OCI-LY1 (cell line): ENCODE measurements around the gene TCL1B.
A peak's percentile ranks its signal among the peaks of the same experiment; 100 is the strongest.

Experiments used
- H2AFZ ChIP-seq: fragments of 200-600 bp; sonication (generic), shearing (Covaris generic); 2 replicates; pipeline ENCODE4 v1.6.0; 2014; ENCODE audit warnings: antibody characterized with exemption, mild to moderate bottlenecking, low read length
- H3F3A ChIP-seq: fragments of 200-600 bp; sonication (generic), shearing (Covaris generic); 2 replicates; pipeline ENCODE4 v1.6.0; 2014; ENCODE audit warnings: mild to moderate bottlenecking, antibody characterized with exemption, low read length, moderate library complexity; ENCODE audit not compliant: insufficient read depth
- H3K27ac ChIP-seq: fragments of 200-600 bp; sonication (generic); 2 replicates; pipeline ENCODE4 v1.5.1; 2014; ENCODE audit warnings: low read length, mixed run types, mild to moderate bottlenecking, low read depth; ENCODE audit not compliant: poor library complexity, severe bottlenecking
- H3K27me3 ChIP-seq: fragments of 200-600 bp; sonication (generic); 2 replicates; pipeline ENCODE4 v1.6.0; 2014; ENCODE audit warnings: antibody characterized with exemption, mild to moderate bottlenecking, low read length, moderate library complexity; ENCODE audit not compliant: insufficient read depth
- H3K36me3 ChIP-seq: fragments of 200-600 bp; sonication (generic); 2 replicates; pipeline ENCODE4 v1.6.1; 2014; ENCODE audit warnings: mild to moderate bottlenecking, antibody characterized with exemption, low read length, moderate library complexity, mixed read lengths; ENCODE audit not compliant: insufficient read depth
- H3K4me1 ChIP-seq: fragments of 200-600 bp; sonication (generic); 2 replicates; pipeline ENCODE4 v1.5.1; 2014; ENCODE audit warnings: mild to moderate bottlenecking, low read length, moderate library complexity; ENCODE audit not compliant: insufficient read depth, severe bottlenecking
- H3K4me2 ChIP-seq: fragments of 200-600 bp; sonication (generic), shearing (Covaris generic); 2 replicates; pipeline ENCODE4 v1.6.1; 2014; ENCODE audit warnings: low read length
- H3K4me3 ChIP-seq: fragments of 200-600 bp; sonication (generic); 2 replicates; pipeline ENCODE4 v1.5.1; 2014; ENCODE audit warnings: low read length, low read depth, mild to moderate bottlenecking, mixed read lengths; ENCODE audit not compliant: poor library complexity, severe bottlenecking
- H3K79me2 ChIP-seq: fragments of 200-600 bp; shearing (Covaris generic); 2 replicates; pipeline ENCODE4 v1.6.1; 2016; ENCODE audit warnings: mixed run types, low read length, mixed read lengths; ENCODE audit not compliant: insufficient read depth
- H3K9ac ChIP-seq: fragments of 200-600 bp; sonication (generic), shearing (Covaris generic); 2 replicates; pipeline ENCODE4 v1.6.1; 2014; ENCODE audit warnings: mild to moderate bottlenecking, low read length, mixed read lengths
- H3K9me2 ChIP-seq: fragments of 200-600 bp; sonication (generic), shearing (Covaris generic); 2 replicates; pipeline ENCODE4 v1.6.1; 2014; ENCODE audit warnings: low read depth, mild to moderate bottlenecking, low read length, mixed read lengths
- H3K9me3 ChIP-seq: fragments of 200-600 bp; shearing (Covaris generic); 2 replicates; pipeline ENCODE4 v1.6.1; 2014; ENCODE audit warnings: low read length, mixed read lengths
- H4K20me1 ChIP-seq: fragments of 200-600 bp; sonication (generic), shearing (Covaris generic); 2 replicates; pipeline ENCODE4 v1.6.0; 2016; ENCODE audit warnings: mild to moderate bottlenecking, low read length; ENCODE audit not compliant: insufficient read depth
- EZH2 ChIP-seq: fragments of 200-600 bp; sonication (generic), shearing (Covaris generic); IDR thresholded peaks from 2 replicates; pipeline ENCODE4 v1.8.0; 2017; ENCODE audit warnings: borderline replicate concordance, mixed run types, mild to moderate bottlenecking, antibody characterized with exemption, low read length, moderate library complexity, mixed read lengths
- TF ChIP-seq, protein P1 (sequence below): fragments of 200-600 bp; sonication (generic), shearing (Covaris generic); IDR thresholded peaks from 2 replicates; pipeline ENCODE4 v1.5.1; 2017; ENCODE audit warnings: mild to moderate bottlenecking, antibody characterized with exemption, low read length, moderate library complexity, mixed read lengths

Gene TCL1B

DNA sequence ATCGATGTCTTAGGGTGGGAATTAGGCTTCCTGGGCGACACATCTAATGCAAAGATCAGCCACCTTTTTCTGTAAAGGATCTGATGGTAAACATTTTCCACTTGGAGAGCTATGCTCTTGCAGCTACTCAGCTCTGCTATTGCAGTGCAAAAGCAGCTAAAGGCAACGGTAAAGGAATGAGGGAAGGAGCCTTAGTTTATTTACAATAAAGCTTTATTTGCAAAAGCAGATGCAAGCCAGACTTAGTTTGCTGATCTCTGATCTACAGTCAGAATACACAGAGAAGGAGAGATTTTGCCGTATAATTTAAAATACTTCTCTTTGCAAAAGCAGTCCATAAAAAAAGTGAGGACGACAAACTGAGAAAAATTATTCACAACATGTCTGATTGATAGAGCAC is 3.2 kb downstream of the TCL1B start:
- H3K27me3 ChIP-seq = no peaks in the 10 kb centered on the region
- peaks cover 77% of the 10 kb centered on the region for H3K36me3 ChIP-seq
- H4K20me1 ChIP-seq = no peaks in the 10 kb centered on the region
- H3K4me1 ChIP-seq = peaks cover 78% of the 10 kb centered on the region
- TF ChIP-seq, protein P1, sequence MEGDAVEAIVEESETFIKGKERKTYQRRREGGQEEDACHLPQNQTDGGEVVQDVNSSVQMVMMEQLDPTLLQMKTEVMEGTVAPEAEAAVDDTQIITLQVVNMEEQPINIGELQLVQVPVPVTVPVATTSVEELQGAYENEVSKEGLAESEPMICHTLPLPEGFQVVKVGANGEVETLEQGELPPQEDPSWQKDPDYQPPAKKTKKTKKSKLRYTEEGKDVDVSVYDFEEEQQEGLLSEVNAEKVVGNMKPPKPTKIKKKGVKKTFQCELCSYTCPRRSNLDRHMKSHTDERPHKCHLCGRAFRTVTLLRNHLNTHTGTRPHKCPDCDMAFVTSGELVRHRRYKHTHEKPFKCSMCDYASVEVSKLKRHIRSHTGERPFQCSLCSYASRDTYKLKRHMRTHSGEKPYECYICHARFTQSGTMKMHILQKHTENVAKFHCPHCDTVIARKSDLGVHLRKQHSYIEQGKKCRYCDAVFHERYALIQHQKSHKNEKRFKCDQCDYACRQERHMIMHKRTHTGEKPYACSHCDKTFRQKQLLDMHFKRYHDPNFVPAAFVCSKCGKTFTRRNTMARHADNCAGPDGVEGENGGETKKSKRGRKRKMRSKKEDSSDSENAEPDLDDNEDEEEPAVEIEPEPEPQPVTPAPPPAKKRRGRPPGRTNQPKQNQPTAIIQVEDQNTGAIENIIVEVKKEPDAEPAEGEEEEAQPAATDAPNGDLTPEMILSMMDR = no peak
- no peak for TF ChIP-seq EZH2
- H2AFZ ChIP-seq = no peak overlapping the region
- H3K79me2 ChIP-seq = peaks cover 36% of the 10 kb centered on the region
- peak overlapping the region; percentile 87 for H3K9ac ChIP-seq
- H3K9me2 ChIP-seq = no peaks in the 10 kb centered on the region
- H3K4me2 ChIP-seq = peak overlapping the region; percentile 95
- H3F3A ChIP-seq = peaks cover 8% of the 10 kb centered on the region; the same call in 1 of the 2 replicates
- no peaks in the 10 kb centered on the region for H3K9me3 ChIP-seq
- peak overlapping the region; percentile 97 for H3K27ac ChIP-seq
- peak overlapping the region; percentile 81 for H3K4me3 ChIP-seq

DNA sequence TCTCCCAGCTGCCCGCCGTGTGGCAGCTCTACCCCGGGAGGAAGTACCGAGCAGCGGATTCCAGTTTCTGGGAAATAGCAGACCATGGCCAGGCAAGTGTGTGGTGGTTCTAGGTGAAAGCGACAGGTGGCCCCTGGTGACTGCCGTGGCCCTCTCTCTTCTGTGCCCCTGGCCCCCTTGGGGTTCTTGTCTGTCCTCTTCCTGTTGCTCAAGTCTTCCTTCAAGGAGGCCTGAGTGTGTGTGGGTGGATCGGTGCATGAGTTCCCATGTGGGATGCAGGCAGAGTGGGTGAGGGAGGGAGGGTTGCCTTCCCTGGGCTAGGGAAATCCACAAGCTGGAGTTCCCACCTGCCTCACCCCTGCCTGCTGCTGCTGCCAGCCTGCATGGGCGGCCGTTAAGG is 4.6 kb downstream of the TCL1B start:
- peaks cover 89% of the 10 kb centered on the region for H3K36me3 ChIP-seq
- no peaks in the 10 kb centered on the region for H3K9me2 ChIP-seq
- H3K79me2 ChIP-seq = peaks cover 36% of the 10 kb centered on the region
- H3K27me3 ChIP-seq = no peaks in the 10 kb centered on the region
- H4K20me1 ChIP-seq = no peaks in the 10 kb centered on the region
- peaks cover 15% of the 10 kb centered on the region for H3F3A ChIP-seq
- peak overlapping the region; percentile 95 for H3K4me2 ChIP-seq
- peak overlapping the region; percentile 87 for H3K9ac ChIP-seq
- TF ChIP-seq, protein P1 = no peak
- TF ChIP-seq EZH2 = no peak
- peak overlapping the region; percentile 81 for H3K4me3 ChIP-seq
- H3K9me3 ChIP-seq = no peaks in the 10 kb centered on the region
- peak overlapping the region; percentile 97 for H3K27ac ChIP-seq
- peaks cover 78% of the 10 kb centered on the region for H3K4me1 ChIP-seq
- H2AFZ ChIP-seq = no peak overlapping the region

DNA sequence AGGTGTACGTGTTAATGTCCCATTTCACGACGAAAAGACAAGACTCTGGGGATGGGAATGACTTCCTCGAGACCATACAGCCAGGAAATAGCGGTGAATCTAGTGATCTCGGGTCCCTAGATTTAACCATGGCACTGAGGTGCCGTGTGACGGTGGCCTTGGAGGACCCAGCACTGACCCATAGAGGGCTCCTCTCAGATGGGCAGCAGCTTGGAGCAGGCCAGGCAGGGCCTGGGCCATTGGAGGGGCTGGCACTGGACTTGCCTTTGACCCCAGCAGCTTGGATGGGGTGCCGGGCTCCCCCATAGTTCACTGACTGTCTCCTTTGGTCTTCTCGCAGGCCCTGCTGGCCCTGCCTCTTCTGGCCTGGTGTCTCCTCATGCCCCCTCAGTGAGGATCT is 5.4 kb downstream of the TCL1B start:
- H3K4me1 ChIP-seq = peaks cover 84% of the 10 kb centered on the region
- H3F3A ChIP-seq = peaks cover 22% of the 10 kb centered on the region
- H2AFZ ChIP-seq = no peak overlapping the region
- TF ChIP-seq EZH2 = no peak
- TF ChIP-seq, protein P1 = no peak
- no peaks in the 10 kb centered on the region for H4K20me1 ChIP-seq
- peak overlapping the region; percentile 87; the same call in 1 of the 2 replicates for H3K9ac ChIP-seq
- peaks cover 33% of the 10 kb centered on the region for H3K79me2 ChIP-seq
- peak overlapping the region; percentile 95 for H3K4me2 ChIP-seq
- peak overlapping the region; percentile 81 for H3K4me3 ChIP-seq
- H3K9me2 ChIP-seq = no peaks in the 10 kb centered on the region
- peaks cover 94% of the 10 kb centered on the region for H3K36me3 ChIP-seq
- H3K27ac ChIP-seq = peak overlapping the region; percentile 97
- H3K27me3 ChIP-seq = no peaks in the 10 kb centered on the region
- H3K9me3 ChIP-seq = no peaks in the 10 kb centered on the region
